Activated naive CD4-positive, alpha-beta T cell treated with anti-CD3 and anti-CD28 coated beads for 36 hours (primary cell): Measurements from ENCODE around the gene TPD52L2. TPM values are rescaled to one million over a fixed set of nuclear protein-coding genes. Genes with fewer than 3 reads are reported as not detected.
"Not testable (repeated sequence)": the region's sequence is repeated elsewhere in the genome, so short reads cannot be mapped to it uniquely, and the experiment has no call there.

Experiments
- CTCF ChIA-PET: fragments of 350-600 bp; sonication (Branson Sonifier 250); formaldehyde crosslinking; loops from one replicate; lab custom pipeline; 2021; ENCODE audit warnings: antibody characterized with exemption; lab: Charles Lee
- DNase-seq: peaks from one replicate; pipeline ENCODE4 v3.0.0-alpha.2; 2020
- H3K27ac Mint-ChIP-seq: one replicate; pipeline ENCODE4 v1.8.0; 2021; ENCODE audit warnings: mild to moderate bottlenecking, mixed read lengths
- H3K27me3 Mint-ChIP-seq: one replicate; pipeline ENCODE4 v1.8.0; 2021; ENCODE audit warnings: low read depth, mixed read lengths
- H3K36me3 Mint-ChIP-seq: one replicate; pipeline ENCODE4 v1.8.0; 2021; ENCODE audit warnings: low read depth, mixed read lengths
- H3K4me1 Mint-ChIP-seq: one replicate; pipeline ENCODE4 v1.8.0; 2021; ENCODE audit warnings: low read depth, mixed read lengths
- H3K4me3 Mint-ChIP-seq: one replicate; pipeline ENCODE4 v1.8.0; 2021; ENCODE audit warnings: mild to moderate bottlenecking, moderate library complexity, mixed read lengths
- H3K9me3 Mint-ChIP-seq: one replicate; pipeline ENCODE4 v1.8.0; 2021; ENCODE audit warnings: mixed read lengths
- intact Hi-C: fragments of 100-400 bp; cut with micrococcal nuclease; formaldehyde crosslinking; loops from one replicate; pipeline ENCODE4 v1.15.1; 2023
- total RNA-seq, 2 experiments: library from RNA; stranded (reverse); gene quantifications; one replicate each; pipeline ENCODE4 v1.2.3, GENCODE V29; 2021

TPD52L2 gene
- total RNA-seq, 2 experiments from 2014 or later = 38.2 to 38.9 TPM

GRCh38 chr20:63851548-63851943 lies 13.5 kb upstream of the TPD52L2 start:
- DNase-seq, H3K27ac Mint-ChIP-seq, H3K4me3 Mint-ChIP-seq, H3K36me3 Mint-ChIP-seq, H3K9me3 Mint-ChIP-seq, H3K27me3 Mint-ChIP-seq, intact Hi-C loops: not testable (repeated sequence)
- CTCF ChIA-PET = interaction anchor here (0.6 kb wide), 1 partner anchor 239 kb away, joined by 3 read pairs; no protein-coding TSS in a partner anchor
- H3K4me1 Mint-ChIP-seq = peaks cover 14% of the 10 kb centered on the region

GRCh38 chr20:63853733-63854068 lies 11.4 kb upstream of the TPD52L2 start:
- peaks cover 32% of the 10 kb centered on the region for H3K4me1 Mint-ChIP-seq
- DNase-seq, H3K4me3 Mint-ChIP-seq, H3K27ac Mint-ChIP-seq, CTCF ChIA-PET, H3K36me3 Mint-ChIP-seq, H3K9me3 Mint-ChIP-seq, intact Hi-C loops, H3K27me3 Mint-ChIP-seq: not testable (repeated sequence)

GRCh38 chr20:63854069-63854765 lies 10.9 kb upstream of the TPD52L2 start:
- Mint-ChIP-seq H3K27me3 (peaks cover 3% of the 10 kb centered on the region), H3K4me3 (no peak overlapping the region), H3K36me3 (no peaks in the 10 kb centered on the region), H3K4me1 (peaks cover 37% of the 10 kb centered on the region), H3K9me3 (no peaks in the 10 kb centered on the region), H3K27ac (no peak overlapping the region)
- intact Hi-C loops = no loop called here
- no peak for DNase-seq
- CTCF ChIA-PET = no interaction called here

GRCh38 chr20:63854766-63855362 lies 10.2 kb upstream of the TPD52L2 start:
- Mint-ChIP-seq H3K4me1 (peaks cover 40% of the 10 kb centered on the region), H3K4me3 (no peak overlapping the region), H3K27ac (no peak overlapping the region), H3K27me3 (peaks cover 3% of the 10 kb centered on the region), H3K36me3 (no peaks in the 10 kb centered on the region), H3K9me3 (no peaks in the 10 kb centered on the region)
- intact Hi-C loops = no loop called here
- CTCF ChIA-PET = no interaction called here
- DNase-seq = no peak

GRCh38 chr20:63855363-63856097 lies 9.5 kb upstream of the TPD52L2 start:
- CTCF ChIA-PET = no interaction called here
- Mint-ChIP-seq H3K36me3 (peaks cover 2% of the 10 kb centered on the region), H3K4me1 (peaks cover 39% of the 10 kb centered on the region), H3K9me3 (no peaks in the 10 kb centered on the region), H3K27ac (no peak overlapping the region), H3K4me3 (no peak overlapping the region), H3K27me3 (peaks cover 3% of the 10 kb centered on the region)
- intact Hi-C loops = no loop called here
- DNase-seq = no peak

GRCh38 chr20:63856098-63856511 lies 9.0 kb upstream of the TPD52L2 start:
- Mint-ChIP-seq H3K36me3 (peaks cover 4% of the 10 kb centered on the region), H3K4me1 (peaks cover 33% of the 10 kb centered on the region), H3K27ac (no peak overlapping the region), H3K4me3 (no peak overlapping the region), H3K27me3 (peaks cover 3% of the 10 kb centered on the region), H3K9me3 (no peaks in the 10 kb centered on the region)
- DNase-seq = no peak
- CTCF ChIA-PET = no interaction called here
- intact Hi-C loops = no loop called here

DNA sequence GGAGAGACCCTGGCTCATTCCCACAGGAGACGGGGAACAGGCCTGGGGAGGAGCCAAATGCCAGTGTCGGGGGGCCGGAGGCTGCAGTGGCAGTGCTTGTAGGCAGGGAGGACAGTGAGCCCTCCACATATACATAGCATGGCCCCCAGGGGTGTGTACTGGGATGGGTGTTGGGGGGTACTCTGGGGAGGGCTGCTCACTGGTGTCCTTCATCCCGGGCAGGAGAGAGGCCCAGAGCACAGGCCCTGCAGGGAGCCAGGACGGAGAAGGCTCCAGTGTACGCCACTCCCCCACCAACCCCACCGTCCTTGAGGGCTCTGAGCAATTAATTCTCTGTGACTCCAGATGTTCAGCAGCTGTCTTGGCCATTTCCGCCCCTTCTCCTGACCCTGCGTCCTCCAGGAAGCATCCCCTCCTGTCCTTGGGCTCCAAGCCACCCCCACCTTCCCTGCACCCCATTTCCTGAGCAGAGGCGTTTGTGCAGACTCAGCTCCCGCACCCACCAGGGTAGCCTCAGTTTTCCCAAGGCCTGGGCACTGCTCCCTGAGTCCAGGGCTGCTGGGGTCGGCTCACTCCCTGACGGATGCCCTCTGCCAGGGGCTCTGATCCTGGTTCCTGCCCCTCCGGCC lies 7.2 kb upstream of the TPD52L2 start:
- H3K27ac Mint-ChIP-seq = peak overlapping the region; percentile 50
- H3K9me3 Mint-ChIP-seq = no peaks in the 10 kb centered on the region
- no peaks in the 10 kb centered on the region for H3K27me3 Mint-ChIP-seq
- CTCF ChIA-PET = interaction anchor here (0.6 to 1.3 kb wide), 3 partner anchors 28 to 321 kb away, joined by 3 read pairs; partner anchors contain the start of gene PTK6
- DNase-seq = no peak
- peaks cover 4% of the 10 kb centered on the region for H3K36me3 Mint-ChIP-seq
- H3K4me3 Mint-ChIP-seq = no peak overlapping the region
- peaks cover 28% of the 10 kb centered on the region for H3K4me1 Mint-ChIP-seq
- intact Hi-C loops = no loop called here

GRCh38 chr20:63858393-63859165 lies 6.5 kb upstream of the TPD52L2 start:
- Mint-ChIP-seq H3K36me3 (peaks cover 9% of the 10 kb centered on the region), H3K4me1 (peaks cover 32% of the 10 kb centered on the region), H3K4me3 (no peak overlapping the region), H3K27ac (no peak overlapping the region), H3K27me3 (no peaks in the 10 kb centered on the region), H3K9me3 (no peaks in the 10 kb centered on the region)
- CTCF ChIA-PET = interaction anchor here (0.6 to 1.3 kb wide), 3 partner anchors 29 to 321 kb away, joined by 3 read pairs; partner anchors contain the start of gene PTK6
- no peak for DNase-seq
- intact Hi-C loops = no loop called here

DNA sequence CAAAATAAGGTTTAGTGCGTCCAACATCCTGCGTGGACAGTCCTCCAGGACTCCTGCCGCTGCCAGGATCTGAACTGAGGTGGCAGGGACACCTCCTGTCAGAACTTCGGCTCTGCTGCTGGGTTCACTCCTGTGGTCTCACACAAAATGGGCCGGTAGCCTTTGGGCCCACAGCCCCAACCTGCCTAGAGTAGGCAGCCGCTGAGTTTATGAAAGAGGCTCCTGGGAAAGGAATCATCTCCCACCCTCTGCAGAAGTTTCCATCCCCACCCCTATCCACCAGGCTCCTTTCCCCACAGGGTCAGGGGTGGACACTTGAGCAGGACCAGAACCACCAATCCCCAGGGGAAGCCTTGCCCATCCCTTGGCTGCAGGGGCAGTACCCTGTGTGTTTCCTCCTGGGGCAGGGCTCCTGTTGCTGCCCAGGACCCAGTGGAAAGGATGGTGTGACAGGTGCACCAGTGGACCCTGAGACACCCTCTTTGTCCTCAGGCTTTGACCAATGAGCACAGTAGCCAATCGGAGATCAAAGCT lies 5.8 kb upstream of the TPD52L2 start:
- peaks cover 36% of the 10 kb centered on the region for H3K4me1 Mint-ChIP-seq
- H3K27ac Mint-ChIP-seq = no peak overlapping the region
- intact Hi-C loops = no loop called here
- no peaks in the 10 kb centered on the region for H3K9me3 Mint-ChIP-seq
- H3K36me3 Mint-ChIP-seq = peaks cover 15% of the 10 kb centered on the region
- no peak for DNase-seq
- no peak overlapping the region for H3K4me3 Mint-ChIP-seq
- CTCF ChIA-PET = interaction anchor here (1.3 kb wide), 1 partner anchor 30 kb away, joined by 3 read pairs; no protein-coding TSS in a partner anchor
- no peaks in the 10 kb centered on the region for H3K27me3 Mint-ChIP-seq

- H3K27ac Mint-ChIP-seq = no peak overlapping the region
- peaks cover 15% of the 10 kb centered on the region for H3K36me3 Mint-ChIP-seq
- H3K27me3 Mint-ChIP-seq = no peaks in the 10 kb centered on the region
- no peaks in the 10 kb centered on the region for H3K9me3 Mint-ChIP-seq
- CTCF ChIA-PET = interaction anchor here (1.0 kb wide), 1 partner anchor 364 kb away, joined by 3 read pairs; no protein-coding TSS in a partner anchor
- no peak for DNase-seq
- H3K4me3 Mint-ChIP-seq = no peak overlapping the region
- peaks cover 36% of the 10 kb centered on the region for H3K4me1 Mint-ChIP-seq
- intact Hi-C loops = no loop called here
Measured at GRCh38 chr20:63860325-63861051, 4.6 kb upstream of the TPD52L2 start.

- intact Hi-C loops = no loop called here
- DNase-seq = no peak
- Mint-ChIP-seq H3K4me3 (no peak within 1 kb of the TSS), H3K36me3 (peaks cover 15% of the 10 kb centered on the region), H3K27me3 (no peaks in the 10 kb centered on the region), H3K4me1 (peaks cover 43% of the 10 kb centered on the region), H3K9me3 (no peaks in the 10 kb centered on the region), H3K27ac (no peak within 1 kb of the TSS)
- CTCF ChIA-PET = interaction anchor here (1.0 kb wide), 1 partner anchor 365 kb away, joined by 3 read pairs; no protein-coding TSS in a partner anchor
Measured at GRCh38 chr20:63861365-63861934, 3.6 kb upstream of the TPD52L2 start, which contains the start of gene ABHD16B. TSS of gene ABHD16B (plus strand) at chr20:63861498. CDS start at chr20:63861541, 43 bp downstream.
